Measurements from ENCODE around the gene PPP2R3B.

- no peak for TF ChIP-seq CTCF (conservative IDR thresholded peaks at IDR 0.05 in 1 of 2, IDR thresholded peaks at IDR 0.05 in 1 of 2; ENCODE audit: extremely low read depth in 1 of 2, insufficient read depth in 1 of 2, low read depth in 1 of 2, low read length in 2 of 2)
- TF ChIP-seq EZH2 (IDR thresholded peaks at IDR 0.05; ENCODE audit: borderline replicate concordance, low read length) = no peak
Measured at GRCh38 chrX:346034-346813, 40.5 kb downstream of the PPP2R3B start.

All from mammary epithelial cell (primary cell).